GM19328 (cell line): ENCODE data around the gene LPP.

Experiments used
- ATAC-seq: cut with Tn5 transposase; IDR thresholded peaks from one replicate; pipeline ENCODE4 v1.9.1; 2021; ENCODE audit warnings: mild to moderate bottlenecking, moderate library complexity; ENCODE audit not compliant: unreplicated experiment

LPP gene

DNA sequence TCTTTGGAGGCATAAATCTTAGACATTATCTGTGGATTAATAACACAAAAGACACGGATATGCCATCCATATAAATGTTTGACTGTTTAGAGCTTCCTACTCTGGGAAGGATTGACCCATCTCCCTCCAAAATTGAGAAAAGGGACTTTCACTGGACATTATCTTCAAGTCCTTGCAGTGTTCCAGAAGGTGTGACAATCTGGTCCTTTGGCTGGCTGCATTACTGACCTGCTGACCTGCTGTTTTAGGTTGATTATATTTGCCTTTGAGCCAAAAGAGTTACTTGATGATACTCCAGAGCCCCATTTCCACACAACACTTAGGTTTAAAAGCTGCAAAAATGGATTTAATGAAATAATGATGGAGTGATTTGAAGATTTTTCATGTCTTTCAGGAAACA lies 504.6 kb downstream of the LPP start:
- no peak for ATAC-seq

DNA sequence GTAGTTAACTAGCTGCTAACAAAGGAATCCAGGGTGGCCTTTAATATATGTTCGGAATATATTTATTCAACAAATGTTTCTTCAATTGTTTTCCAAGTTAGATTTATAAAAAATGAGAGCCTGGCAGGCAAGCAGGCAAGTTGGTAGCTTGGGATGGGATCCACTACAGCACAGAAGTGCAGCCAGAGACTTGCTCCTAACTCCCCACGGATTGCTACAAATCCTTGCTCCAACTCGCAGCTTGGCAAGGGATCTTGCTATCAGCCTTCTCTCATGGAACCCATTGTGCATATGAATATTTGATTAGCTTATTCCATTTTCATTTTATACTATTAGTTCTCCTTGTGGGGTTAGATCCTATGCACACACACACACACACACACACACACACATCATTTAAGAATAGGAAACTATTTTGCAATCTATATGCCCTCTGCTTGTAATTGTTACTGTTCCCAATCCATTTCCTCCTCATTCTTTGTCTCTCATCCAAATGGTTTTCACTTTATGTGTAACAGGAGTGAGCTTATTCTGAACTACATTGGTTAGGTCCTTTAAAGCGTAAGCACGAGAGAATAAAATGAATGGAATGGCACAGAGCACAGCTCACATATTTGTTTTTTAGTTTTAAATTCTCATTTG lies 505.6 kb downstream of the LPP start:
- no peak for ATAC-seq

DNA sequence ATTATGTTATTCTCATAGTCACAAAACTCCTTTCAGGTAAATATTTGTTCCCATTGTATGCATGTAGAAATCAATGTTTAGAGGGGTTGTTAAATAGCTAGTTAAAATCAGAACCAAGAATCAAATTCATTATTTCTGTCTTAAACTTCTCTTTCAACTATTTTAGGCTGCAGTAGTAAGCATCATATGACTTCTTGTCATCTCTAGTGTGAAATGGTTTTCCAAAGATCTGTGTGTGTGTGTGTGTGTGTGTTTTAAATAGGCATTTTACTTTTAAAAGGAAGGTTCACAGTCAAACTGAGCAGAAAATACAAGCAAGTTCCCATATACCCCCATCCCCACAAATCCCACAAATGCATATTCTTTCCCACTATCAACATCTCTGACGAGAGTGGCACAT lies 506.5 kb downstream of the LPP start:
- ATAC-seq: no peak

DNA sequence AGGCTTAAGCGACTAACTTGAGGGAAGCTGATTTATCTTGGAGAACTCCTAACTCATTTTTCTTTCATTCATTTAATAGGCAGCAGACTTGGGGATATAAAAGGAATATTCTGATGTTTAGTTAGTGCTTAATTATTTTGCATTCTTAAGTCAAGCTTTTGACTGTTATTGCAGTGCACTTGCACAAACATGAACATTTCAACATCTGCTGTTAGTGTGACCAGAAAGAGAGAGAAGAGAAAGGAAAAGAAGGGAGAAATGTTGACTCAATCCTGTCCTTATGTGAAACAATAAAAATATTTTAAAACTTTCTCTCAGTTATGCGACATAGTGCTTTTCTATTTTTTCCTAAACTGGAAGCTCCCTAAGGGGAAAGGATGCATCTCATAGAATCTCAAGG lies 507.8 kb downstream of the LPP start:
- ATAC-seq: no peak

DNA sequence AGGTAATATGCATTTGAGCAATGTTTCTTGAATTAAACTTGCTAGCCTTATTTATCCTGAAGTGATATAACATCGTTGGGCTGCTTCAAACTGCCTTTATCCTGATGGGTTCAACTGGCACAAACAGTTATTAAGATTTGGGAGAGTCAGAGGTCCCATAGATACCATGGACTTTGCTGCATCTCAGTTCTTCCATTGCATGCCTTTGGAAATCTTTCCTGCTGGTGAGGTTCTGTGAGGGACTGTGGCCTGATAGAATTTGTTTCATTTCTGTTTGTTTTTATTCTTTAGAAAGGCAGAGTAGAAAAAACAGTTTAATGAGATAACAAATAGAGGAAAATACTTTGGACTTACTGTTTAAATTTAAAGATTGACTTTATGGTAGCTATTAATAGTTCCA lies 508.3 kb downstream of the LPP start:
- ATAC-seq: no peak

DNA sequence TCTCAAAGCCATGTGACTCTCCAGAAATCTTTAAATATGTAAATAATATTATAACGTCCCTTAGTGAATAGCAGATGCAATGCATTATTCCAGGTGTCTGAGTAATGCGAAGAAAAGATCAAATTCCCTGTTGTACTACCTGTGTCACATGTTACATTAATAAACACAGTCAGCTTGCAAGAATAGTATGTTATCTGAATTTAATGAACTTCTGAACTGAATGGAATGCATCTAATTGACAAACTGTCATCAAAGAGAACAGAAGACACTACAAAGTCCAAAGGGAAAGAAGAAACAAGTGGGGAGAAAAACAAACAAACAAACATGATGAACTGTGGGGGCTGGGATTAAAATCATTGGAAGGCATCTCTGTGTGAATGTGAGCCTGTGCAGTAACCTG lies 508.8 kb downstream of the LPP start:
- ATAC-seq: no peak

DNA sequence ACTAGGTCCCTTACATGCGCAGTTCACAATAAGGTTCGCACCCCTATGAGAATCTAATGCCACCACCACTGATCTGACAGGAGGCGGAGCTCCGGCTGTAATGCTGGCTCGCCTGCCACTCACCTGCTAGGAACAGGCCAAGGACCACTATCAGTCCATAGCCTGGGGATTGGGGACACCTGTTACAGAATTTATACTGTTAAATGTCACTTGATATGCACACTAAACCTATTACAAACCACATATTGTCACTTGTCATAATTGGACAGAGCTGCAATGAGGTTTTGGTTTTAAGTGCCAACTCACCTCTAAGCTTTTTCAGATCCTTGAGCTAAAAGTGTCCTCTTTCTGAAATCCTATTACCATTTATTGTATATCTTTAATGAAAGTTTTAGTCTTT lies 509.9 kb downstream of the LPP start:
- no peak for ATAC-seq

DNA sequence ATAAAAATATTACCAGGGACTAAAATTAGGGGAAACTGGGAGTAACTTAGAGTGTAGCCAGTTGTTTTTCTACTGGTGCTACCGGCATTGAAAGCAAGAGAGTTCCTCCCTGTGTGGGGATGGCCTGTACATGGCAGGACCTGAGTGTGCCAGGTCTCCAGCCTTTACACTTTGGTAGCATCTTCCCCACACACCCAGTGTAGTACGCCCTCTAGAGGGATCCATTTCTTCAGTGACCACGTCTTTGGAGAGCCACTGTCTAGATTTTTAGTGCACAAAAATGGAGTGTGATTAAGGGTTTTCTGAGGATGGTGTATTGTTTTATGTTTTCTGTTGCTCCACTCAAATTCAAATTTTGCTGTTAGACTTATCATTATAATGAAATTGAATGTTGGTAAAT lies 510.8 kb downstream of the LPP start:
- ATAC-seq: no peak

DNA sequence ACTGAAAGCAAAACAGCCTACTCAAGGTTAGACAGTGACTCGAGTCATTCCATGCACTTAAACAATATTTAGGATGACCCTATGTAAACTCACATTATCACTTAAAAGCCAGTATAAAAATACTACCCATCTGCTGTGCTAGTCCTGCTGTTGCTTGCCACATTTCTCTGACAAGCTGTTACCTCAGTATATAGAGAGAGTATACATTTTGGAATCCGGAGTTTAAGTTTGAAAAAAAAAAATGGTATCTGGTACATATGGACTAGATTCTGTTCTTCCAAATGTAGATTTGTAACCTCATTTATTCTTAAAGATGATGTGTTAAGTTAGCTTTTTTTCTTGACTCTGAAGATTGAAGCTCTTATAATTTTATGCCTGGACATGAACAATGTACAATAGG lies 514.0 kb downstream of the LPP start:
- no peak for ATAC-seq

DNA sequence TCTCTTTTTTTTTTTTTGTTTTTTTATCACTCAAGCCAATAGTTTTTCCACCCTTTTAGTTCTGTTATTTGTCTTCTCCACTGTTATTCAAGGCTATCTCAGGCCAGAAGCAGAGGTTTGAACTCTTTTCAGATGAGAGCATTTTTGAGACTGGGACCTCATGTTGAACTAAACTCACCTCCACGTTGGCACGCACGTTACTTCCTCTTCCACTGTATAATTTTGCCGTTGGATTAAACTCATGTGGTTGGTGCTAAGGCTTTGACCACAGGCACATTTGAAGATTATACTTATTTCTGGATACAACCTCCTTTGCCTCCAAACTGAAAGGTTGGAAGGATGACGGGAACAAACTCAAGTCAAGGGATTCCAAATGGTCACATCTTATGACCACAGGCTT lies 516.5 kb downstream of the LPP start:
- no peak for ATAC-seq

DNA sequence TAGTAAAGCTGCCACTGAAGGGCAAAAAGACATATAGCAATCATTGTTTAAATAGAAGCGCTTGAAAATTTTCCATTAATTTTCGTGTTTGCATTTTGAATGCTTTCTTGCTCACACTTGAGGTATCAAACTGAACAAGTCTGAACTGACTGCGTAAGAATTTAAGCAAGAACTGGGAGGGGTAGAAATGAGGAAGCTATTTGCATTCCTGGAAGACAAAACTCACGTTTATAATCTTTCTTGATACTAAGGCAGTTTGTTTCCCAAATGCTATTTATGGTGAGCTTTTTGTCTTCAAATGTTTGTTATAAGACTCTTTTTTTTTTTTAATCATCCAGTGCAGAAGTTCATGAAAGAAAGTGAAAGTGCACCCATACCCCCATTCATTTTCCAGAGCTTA lies 518.0 kb downstream of the LPP start:
- no peak for ATAC-seq

DNA sequence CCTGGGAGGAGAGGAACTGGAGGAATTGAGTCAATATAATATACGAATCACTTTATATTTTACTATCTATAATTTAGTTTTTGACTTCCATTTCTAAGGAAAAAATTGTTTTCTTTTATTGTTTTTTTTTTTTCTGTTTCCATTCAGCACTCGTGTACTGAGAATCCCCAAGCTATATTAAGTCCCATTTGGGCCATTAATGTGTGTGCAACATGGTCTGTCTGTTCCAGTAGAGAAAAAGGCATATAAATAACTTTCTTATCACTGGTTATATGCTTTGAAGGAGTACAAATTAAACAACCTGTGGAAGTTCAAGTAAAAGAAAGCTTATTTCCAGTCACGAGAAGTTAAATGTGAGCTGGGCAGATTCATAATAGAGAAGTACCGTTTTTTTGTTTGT lies 518.9 kb downstream of the LPP start:
- ATAC-seq: no peak

DNA sequence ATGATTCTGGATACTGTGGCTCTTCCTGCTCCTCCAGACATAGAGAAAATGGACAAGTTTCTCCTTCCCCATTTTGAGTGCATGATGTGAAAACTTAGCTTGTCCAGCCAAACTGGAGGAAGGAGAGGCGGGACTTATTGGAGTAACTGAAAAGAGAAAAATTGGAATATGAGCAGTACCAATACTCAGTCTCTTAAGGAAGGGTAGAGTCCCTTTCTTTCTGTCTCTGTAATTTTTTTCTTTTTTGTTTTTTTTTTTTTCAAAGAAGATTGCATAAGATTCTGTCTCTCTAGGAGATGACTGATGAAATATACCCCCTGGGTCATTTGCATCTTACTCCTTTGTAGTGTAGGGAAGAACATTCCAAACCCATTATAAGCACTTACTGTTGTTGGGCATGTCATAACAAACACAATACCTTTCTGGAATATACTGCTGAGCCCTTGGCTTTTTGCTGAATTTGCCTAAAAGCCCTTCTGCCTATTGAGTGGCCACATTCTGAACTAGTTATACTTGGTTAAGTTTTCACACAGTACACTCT lies 519.8 kb downstream of the LPP start:
- no peak for ATAC-seq

DNA sequence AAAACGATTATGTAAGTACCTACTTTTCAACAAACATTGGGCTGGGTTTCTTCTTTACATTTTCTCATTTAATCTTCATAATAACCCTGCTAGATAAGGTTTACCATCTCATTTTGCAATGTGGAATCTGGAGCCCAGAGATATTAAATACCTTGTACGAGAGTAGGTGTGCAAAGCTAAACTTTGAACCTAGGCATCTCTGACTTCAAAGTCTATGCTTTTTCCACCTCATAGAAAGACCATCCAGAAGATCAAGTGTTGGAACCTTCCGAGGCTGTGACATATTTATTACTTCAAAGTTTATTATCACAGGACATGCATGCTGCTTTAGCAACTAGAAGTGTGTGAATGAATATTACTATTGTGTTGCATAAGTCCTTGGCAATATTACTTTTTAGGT lies 520.6 kb downstream of the LPP start:
- no peak for ATAC-seq

DNA sequence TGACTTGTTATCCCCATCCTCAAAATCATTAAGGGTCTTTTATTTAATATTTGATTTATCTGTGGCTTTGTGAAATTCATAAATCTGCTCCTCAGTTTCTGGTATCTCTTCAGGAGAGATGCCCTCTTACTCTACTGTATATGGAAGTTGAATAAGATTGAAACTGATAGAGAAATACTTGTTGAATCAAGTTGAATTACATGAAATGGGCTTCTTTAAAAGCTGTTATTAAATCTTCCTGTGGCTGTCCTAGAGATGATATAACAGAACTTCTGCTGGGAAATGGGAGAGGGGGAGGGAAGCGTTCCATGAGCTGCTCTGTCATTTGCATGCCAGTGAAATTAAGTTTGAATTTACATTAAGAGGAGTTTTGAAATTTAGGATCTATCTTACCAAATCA lies 523.4 kb downstream of the LPP start:
- no peak for ATAC-seq

DNA sequence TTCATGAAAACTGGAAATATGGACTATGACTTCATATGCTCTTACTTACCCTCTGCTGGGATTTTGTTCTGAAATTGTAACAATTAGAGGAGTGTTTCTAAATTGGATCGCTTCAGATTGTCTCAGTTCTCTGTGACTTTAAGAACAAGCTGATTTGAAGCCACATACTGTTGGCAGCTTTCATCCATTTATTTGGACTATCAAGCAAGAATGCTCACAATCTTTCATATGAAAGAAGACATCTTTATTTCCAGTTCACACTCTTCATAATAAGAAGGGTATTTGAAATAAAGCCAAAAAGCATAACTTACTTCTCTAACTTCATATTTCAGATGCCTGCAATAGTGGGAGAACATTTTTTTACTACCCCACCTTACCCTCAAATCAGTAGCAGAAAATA lies 526.2 kb downstream of the LPP start:
- no peak for ATAC-seq

DNA sequence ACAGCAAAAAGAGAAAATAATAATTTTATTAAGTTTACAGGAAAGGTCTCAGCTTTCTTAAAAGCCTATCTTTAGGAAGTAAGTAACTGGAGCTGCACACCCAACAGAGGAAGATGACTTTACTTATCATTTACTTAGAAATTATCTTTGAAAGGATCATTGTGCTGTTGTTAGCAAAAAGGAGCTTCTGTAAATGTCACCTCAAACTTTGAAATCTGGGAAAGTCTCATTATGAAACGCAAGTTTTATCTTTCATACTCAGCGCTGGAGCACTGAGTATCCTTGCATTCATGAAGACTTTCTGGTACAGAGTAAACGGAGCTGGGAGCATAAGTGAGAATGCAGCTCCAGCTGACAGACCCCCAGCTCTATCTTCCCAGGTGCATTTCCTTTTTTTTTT lies 526.6 kb downstream of the LPP start:
- no peak for ATAC-seq

DNA sequence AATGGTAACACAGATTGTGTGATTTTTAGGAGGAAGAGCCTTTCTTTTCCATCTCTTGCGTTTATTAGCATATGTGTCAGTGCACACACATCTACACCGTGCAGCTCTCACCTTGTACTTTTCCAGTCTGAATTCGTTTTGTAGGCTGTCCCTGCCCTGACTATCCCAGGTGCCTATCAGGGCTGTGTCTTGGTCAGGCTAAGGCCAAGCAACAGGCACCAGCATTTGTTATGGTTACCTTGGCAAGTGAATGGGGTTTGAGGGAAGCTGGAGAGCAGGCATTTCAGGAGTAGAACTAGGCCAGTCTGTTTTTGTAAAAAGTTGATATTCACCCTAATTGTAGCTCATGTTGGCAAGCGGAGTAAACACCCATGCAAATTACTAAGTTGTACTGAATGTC lies 528.4 kb downstream of the LPP start:
- no peak for ATAC-seq

DNA sequence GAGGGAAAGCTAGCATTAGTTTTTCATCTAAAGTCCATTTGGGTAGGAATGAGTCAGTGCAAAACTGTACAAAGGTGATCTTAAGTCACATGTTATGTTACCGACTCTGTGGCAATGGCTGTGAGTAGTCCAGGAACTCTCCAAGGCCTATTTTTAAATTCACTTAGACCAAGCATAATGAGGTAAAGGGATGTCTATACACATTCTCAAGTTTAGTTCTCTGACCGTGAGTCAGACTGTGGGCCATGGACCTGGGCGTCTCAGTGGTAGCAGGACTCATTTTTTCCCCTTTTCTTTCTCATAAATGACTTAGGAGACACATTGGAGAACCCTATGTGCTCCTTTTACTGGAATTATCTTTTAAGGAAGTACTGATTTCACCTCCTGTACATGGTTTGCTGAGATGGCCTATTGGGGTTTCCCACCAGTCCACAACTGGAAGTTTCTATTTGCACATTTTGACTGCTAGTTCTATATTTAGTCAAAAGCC lies 529.1 kb downstream of the LPP start:
- no peak for ATAC-seq

DNA sequence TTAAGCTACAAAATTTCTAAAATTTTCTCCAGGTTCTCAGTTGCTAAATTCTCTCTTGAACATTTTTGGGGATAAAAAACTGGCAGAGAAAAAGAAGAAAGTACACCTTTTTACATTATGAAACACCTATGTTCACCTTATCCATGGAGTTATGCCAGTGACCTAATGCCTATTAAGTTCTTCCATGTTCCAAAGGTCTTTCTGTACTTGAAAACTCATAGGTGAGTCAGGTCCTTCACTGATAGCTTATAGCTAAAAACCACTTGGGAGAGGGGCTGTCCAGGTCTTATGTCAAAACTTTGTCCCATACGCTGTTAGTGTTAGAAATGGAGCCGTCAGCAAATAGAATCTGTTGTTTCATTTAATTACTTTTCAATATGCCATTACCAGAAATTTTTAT lies 530.3 kb downstream of the LPP start:
- no peak for ATAC-seq

DNA sequence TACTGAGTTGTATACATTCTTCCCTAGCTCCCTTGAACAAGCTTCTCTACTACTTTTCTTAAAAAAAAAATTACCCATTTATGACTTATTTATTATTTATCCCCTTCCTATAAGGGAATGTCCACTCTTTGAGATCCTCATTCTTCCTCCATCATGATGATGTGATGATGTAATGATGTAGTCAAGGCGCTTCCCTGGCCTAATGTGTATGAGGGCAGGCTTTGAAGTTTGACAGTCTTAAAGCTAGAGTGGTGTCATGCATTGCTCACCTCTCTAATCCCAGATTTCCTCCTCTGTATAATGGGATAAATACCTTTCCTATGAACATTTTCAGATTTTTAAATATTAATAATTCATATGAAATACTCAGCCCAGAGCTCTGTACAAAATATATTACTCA lies 531.8 kb downstream of the LPP start:
- ATAC-seq: no peak

DNA sequence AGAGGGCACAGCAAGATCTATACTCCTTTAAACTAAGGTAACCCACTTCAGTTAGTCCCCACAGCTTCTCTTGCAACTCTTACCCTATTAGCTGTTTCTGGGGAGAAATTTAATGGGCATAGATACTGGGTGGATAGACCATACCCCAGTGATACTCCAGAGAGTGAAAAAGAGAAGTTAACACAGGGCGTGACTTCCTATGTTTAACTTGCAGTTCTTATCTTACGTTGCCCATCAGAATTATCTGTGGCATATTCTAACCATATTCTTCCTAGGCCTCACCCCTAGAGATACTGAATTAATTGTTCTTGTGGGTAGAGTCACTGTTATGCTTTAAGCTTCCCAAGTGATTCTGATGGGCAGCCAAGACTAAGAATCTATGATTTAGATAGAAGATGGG lies 532.4 kb downstream of the LPP start:
- ATAC-seq: no peak

DNA sequence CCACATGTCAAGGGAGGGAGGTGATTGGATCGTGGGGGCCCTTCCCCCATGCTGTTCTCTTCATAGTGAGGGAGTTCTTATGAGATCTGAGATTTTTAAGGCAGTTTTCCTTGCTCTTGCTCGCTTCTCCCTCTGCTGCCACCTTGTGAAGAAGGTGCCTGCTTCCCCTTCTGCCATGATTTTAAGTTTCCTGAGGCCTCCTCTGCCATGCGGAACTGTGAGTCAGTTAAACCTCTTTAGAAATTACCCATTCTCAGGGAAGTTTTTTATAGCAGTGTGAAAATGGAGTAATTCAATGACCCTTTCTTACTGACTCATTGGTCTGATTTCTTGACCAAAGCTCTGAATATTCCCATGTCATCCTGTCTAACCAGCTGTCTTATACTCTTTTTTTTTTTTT lies 533.4 kb downstream of the LPP start:
- ATAC-seq: no peak
